PFSK-1 (cell line): ENCODE measurements around the gene NDRG2.

Experiments used
- POLR2AphosphoS5 ChIP-seq: IDR thresholded peaks from 2 replicates; pipeline ENCODE4 v1.6.1; 2012; ENCODE audit warnings: low read depth, mild to moderate bottlenecking, control low read depth, low read length, moderate library complexity
- SIN3A ChIP-seq: IDR thresholded peaks from 2 replicates; pipeline ENCODE4 v1.6.1; 2012; ENCODE audit warnings: mild to moderate bottlenecking, low read length, moderate library complexity, borderline replicate concordance; ENCODE audit not compliant: insufficient read depth
- TAF1 ChIP-seq: IDR thresholded peaks from 2 replicates; pipeline ENCODE4 v1.6.1; 2012; ENCODE audit warnings: low read length, control low read depth, borderline replicate concordance; ENCODE audit not compliant: insufficient read depth
- TF ChIP-seq, protein P1 (sequence below), 2 experiments: IDR thresholded peaks; 2 replicates each; pipeline versions ENCODE4 v1.6.1 to v1.8.0; 2011 to 2012; ENCODE audit warnings: low read depth in 2 of 2, low read length in 2 of 2, control low read depth in 1 of 2, inconsistent platforms in 1 of 2, mild to moderate bottlenecking in 1 of 2, moderate library complexity in 1 of 2; ENCODE audit not compliant: insufficient read depth in 1 of 2

DNA sequence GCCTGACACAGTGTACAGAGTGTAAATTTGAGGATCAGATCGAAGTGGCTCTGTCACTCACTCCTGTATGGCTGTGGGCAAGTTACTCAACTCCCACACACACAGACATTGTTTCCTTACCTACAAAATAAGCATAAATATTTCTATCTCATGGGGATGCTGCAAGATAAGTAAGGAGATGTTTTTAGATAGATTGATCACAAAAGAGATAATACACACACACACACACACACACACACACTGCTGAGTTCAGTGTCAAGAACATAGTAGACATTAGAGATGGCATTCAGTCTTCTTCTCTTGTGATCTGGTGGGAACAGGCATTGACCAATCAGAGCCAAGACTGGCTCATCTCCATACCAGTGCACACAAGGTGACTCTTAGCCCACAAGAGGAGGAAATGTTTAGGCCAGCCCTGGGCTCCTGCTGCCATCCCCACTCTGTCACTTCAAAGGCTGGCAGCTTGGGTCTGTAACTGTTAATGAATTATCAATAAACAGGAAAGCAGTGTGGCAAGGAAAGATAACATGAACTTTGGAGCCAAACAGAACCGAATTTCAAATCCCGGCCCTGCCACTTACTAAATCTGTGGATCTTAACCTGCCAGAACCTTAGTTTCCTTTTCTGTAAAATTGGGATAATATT is 29.4 kb upstream of the NDRG2 start:
- TF ChIP-seq POLR2AphosphoS5 (no peak), TAF1 (no peak), SIN3A (no peak)
- TF ChIP-seq, protein P1, sequence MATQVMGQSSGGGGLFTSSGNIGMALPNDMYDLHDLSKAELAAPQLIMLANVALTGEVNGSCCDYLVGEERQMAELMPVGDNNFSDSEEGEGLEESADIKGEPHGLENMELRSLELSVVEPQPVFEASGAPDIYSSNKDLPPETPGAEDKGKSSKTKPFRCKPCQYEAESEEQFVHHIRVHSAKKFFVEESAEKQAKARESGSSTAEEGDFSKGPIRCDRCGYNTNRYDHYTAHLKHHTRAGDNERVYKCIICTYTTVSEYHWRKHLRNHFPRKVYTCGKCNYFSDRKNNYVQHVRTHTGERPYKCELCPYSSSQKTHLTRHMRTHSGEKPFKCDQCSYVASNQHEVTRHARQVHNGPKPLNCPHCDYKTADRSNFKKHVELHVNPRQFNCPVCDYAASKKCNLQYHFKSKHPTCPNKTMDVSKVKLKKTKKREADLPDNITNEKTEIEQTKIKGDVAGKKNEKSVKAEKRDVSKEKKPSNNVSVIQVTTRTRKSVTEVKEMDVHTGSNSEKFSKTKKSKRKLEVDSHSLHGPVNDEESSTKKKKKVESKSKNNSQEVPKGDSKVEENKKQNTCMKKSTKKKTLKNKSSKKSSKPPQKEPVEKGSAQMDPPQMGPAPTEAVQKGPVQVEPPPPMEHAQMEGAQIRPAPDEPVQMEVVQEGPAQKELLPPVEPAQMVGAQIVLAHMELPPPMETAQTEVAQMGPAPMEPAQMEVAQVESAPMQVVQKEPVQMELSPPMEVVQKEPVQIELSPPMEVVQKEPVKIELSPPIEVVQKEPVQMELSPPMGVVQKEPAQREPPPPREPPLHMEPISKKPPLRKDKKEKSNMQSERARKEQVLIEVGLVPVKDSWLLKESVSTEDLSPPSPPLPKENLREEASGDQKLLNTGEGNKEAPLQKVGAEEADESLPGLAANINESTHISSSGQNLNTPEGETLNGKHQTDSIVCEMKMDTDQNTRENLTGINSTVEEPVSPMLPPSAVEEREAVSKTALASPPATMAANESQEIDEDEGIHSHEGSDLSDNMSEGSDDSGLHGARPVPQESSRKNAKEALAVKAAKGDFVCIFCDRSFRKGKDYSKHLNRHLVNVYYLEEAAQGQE (IDR thresholded peaks at IDR 0.05; ENCODE audit: insufficient read depth in 1 of 2, low read depth in 2 of 2, low read length in 2 of 2) = no peak
